Activated T-helper 1 cell treated with anti-CD3 and anti-CD28 coated beads, Interleukin-2, amount 50 U/mL, for 16 hours (primary cell): ENCODE data around the gene THADA.
"Not testable (repeated sequence)": the region's sequence is repeated elsewhere in the genome, so short reads cannot be mapped to it uniquely, and the experiment has no call there.

Source experiments
- DNase-seq, 2 donors: peaks; one replicate each; pipeline ENCODE4 v3.0.0-alpha.2; 2020; ENCODE audit warnings: low read depth in 1 of 2, low spot score in 1 of 2

Gene THADA

GRCh38 chr2:43448011-43448821, 147.6 kb downstream of the THADA start:
- no peak for DNase-seq

- DNase-seq: not testable (repeated sequence)
Measured at GRCh38 chr2:43446755-43447154, 149.1 kb downstream of the THADA start.

- DNase-seq: no peak
Measured at GRCh38 chr2:43445781-43446180, 150.1 kb downstream of the THADA start.

GRCh38 chr2:43444989-43445645, 150.7 kb downstream of the THADA start:
- no peak for DNase-seq

- no peak for DNase-seq
Measured at GRCh38 chr2:43443282-43443681, 152.6 kb downstream of the THADA start.

GRCh38 chr2:43441195-43441594, 154.6 kb downstream of the THADA start:
- DNase-seq: no peak

- DNase-seq: no peak
Measured at GRCh38 chr2:43438858-43439655, 156.8 kb downstream of the THADA start.

- no peak for DNase-seq
Measured at GRCh38 chr2:43438342-43438741, 157.5 kb downstream of the THADA start.

GRCh38 chr2:43437363-43437762, 158.5 kb downstream of the THADA start:
- no peak for DNase-seq

- no peak for DNase-seq
Measured at GRCh38 chr2:43436431-43436830, 159.4 kb downstream of the THADA start.

- no peak for DNase-seq
Measured at GRCh38 chr2:43435746-43436145, 160.1 kb downstream of the THADA start.

- DNase-seq: no peak
Measured at GRCh38 chr2:43430489-43430888, 165.3 kb downstream of the THADA start.

GRCh38 chr2:43429369-43429768, 166.5 kb downstream of the THADA start:
- no peak for DNase-seq

GRCh38 chr2:43427032-43427424, 168.8 kb downstream of the THADA start:
- no peak for DNase-seq

- DNase-seq: peak; percentile 32 to 35
Measured at GRCh38 chr2:43426305-43427031, 169.4 kb downstream of the THADA start.

- no peak for DNase-seq
Measured at GRCh38 chr2:43425659-43426058, 170.2 kb downstream of the THADA start.

GRCh38 chr2:43424262-43425207, 171.3 kb downstream of the THADA start:
- DNase-seq: no peak

- no peak for DNase-seq
Measured at GRCh38 chr2:43423941-43424261, 171.9 kb downstream of the THADA start.

GRCh38 chr2:43421194-43421593, 174.6 kb downstream of the THADA start:
- no peak for DNase-seq

- DNase-seq: no peak
Measured at GRCh38 chr2:43420389-43420801, 175.4 kb downstream of the THADA start.
